PC-9 (cell line): ENCODE results near the gene RAB29. TPM values are rescaled to one million over a fixed set of nuclear protein-coding genes. Genes with fewer than 3 reads are reported as not detected.

Experiments
- BruUV-seq: library from RNA; stranded (reverse); fragments of 400-500 nt; replicated peaks from 2 replicates; lab custom pipeline; 2021; lab: Mats Ljungman, UMichigan
- CTCF ChIA-PET: fragments of 300-600 bp; sonication (Branson Sonifier 250); formaldehyde crosslinking; loops from one replicate; lab custom pipeline; 2022; ENCODE audit warnings: antibody characterized with exemption; lab: Charles Lee
- POLR2A ChIA-PET: fragments of 300-600 bp; sonication (Branson Sonifier 250); formaldehyde crosslinking; loops from one replicate; lab custom pipeline; 2022; ENCODE audit warnings: antibody characterized with exemption; ENCODE audit not compliant: unreplicated experiment; lab: Charles Lee
- DNase-seq, 2 experiments: peaks; one replicate each; pipeline versions ENCODE4 v3.0.0 to v3.0.0-alpha.2; 2015 to 2022; ENCODE audit warnings: mixed read lengths in 1 of 2
- H2AFZ ChIP-seq: fragments of 200-600 bp; sonication (generic); 2 replicates; pipeline ENCODE4 v1.8.1; 2017; ENCODE audit warnings: antibody characterized with exemption
- H3F3A ChIP-seq: fragments of 200-600 bp; sonication (generic); 2 replicates; pipeline ENCODE4 v1.8.1; 2017; ENCODE audit warnings: antibody characterized with exemption, mild to moderate bottlenecking, low read depth; ENCODE audit not compliant: insufficient read depth
- H3K27ac ChIP-seq: fragments of 200-600 bp; sonication (generic); 2 replicates; pipeline ENCODE4 v1.6.1; 2016; ENCODE audit warnings: mixed run types
- H3K27me3 ChIP-seq: fragments of 200-600 bp; sonication (generic); 2 replicates; pipeline ENCODE4 v1.6.1; 2016; ENCODE audit warnings: low read depth, mixed run types; ENCODE audit not compliant: insufficient read depth
- H3K36me3 ChIP-seq: fragments of 200-600 bp; sonication (generic); 2 replicates; pipeline ENCODE4 v1.6.1; 2016; ENCODE audit warnings: low read depth, mixed run types
- H3K4me1 ChIP-seq: fragments of 200-600 bp; sonication (generic); replicated peaks from 2 replicates; pipeline ENCODE4 v1.6.1; 2016; ENCODE audit warnings: mixed run types; ENCODE audit not compliant: insufficient read depth
- H3K4me2 ChIP-seq: fragments of 200-600 bp; sonication (generic); 2 replicates; pipeline ENCODE4 v1.6.1; 2017; ENCODE audit warnings: mixed run types
- H3K4me3 ChIP-seq: fragments of 200-600 bp; sonication (generic); 2 replicates; pipeline ENCODE4 v1.6.1; 2016; ENCODE audit warnings: mixed run types
- H3K79me2 ChIP-seq: fragments of 200-600 bp; sonication (generic); 2 replicates; pipeline ENCODE4 v1.6.1; 2017; ENCODE audit warnings: low read depth, mixed run types
- H3K9me2 ChIP-seq: fragments of 200-600 bp; sonication (generic); 2 replicates; pipeline ENCODE4 v1.8.1; 2017; ENCODE audit warnings: mild to moderate bottlenecking; ENCODE audit not compliant: insufficient read depth
- H3K9me3 ChIP-seq: fragments of 200-600 bp; sonication (generic); 2 replicates; pipeline ENCODE4 v1.8.1; 2016; ENCODE audit warnings: low read depth; ENCODE audit not compliant: insufficient read depth
- H4K20me1 ChIP-seq: fragments of 200-600 bp; sonication (generic); 2 replicates; pipeline ENCODE4 v1.8.1; 2017; ENCODE audit not compliant: insufficient read depth
- EZH2 ChIP-seq: fragments of 200-600 bp; sonication (generic); IDR thresholded peaks from 2 replicates; pipeline ENCODE4 v1.8.0; 2017; ENCODE audit warnings: antibody characterized with exemption, low read depth
- intact Hi-C: fragments of 100-400 bp; cut with micrococcal nuclease; formaldehyde crosslinking; loops from one replicate; pipeline ENCODE4 v1.10.0; 2022; ENCODE audit not compliant: unreplicated experiment
- total RNA-seq: library from RNA; stranded (reverse); gene quantifications from 2 replicates; pipeline ENCODE4 v1.2.3, GENCODE V29; 2021
- TF ChIP-seq, protein P1 (sequence below): fragments of 200-600 bp; sonication (generic); conservative IDR thresholded peaks from 2 replicates; pipeline ENCODE4 v1.6.1; 2017; ENCODE audit warnings: mixed run types, antibody characterized with exemption, mild to moderate bottlenecking, moderate library complexity

Gene RAB29
- total RNA-seq, 1 experiment from 2014 or later: 10.4 TPM

DNA sequence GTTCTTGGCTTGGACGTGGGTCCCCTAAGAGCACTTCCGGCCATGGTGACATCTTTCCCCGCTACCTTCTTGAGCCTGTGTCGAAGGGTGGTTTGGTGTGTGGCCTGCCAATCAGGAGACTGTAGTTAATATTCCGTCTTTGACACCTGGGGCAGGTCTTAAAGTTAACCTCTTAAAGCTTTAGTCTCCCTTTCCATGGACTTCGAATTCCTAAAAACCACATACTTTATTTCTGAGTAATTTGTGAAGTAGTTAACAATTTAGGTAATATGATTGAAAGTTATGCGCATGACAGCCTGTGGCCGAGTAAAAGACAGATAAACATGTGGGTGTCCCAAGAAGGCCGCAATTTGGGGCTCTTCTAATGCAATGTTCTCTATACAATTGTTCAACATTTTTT, 10.2 kb upstream of the RAB29 start:
- Histone ChIP-seq H2AFZ (no peak overlapping the region), H3K9me3 (no peaks in the 10 kb centered on the region), H3K4me1 (no peaks in the 10 kb centered on the region), H3K4me3 (no peak overlapping the region), H3K27me3 (no peaks in the 10 kb centered on the region), H3K9me2 (no peaks in the 10 kb centered on the region), H3K4me2 (no peak overlapping the region), H3K36me3 (no peaks in the 10 kb centered on the region), H3K27ac (no peak overlapping the region), H3K79me2 (no peaks in the 10 kb centered on the region), H3F3A (no peaks in the 10 kb centered on the region; the same call in 1 of the 2 replicates), H4K20me1 (no peaks in the 10 kb centered on the region)
- intact Hi-C loops: no loop called here
- no peak for TF ChIP-seq EZH2
- TF ChIP-seq, protein P1, sequence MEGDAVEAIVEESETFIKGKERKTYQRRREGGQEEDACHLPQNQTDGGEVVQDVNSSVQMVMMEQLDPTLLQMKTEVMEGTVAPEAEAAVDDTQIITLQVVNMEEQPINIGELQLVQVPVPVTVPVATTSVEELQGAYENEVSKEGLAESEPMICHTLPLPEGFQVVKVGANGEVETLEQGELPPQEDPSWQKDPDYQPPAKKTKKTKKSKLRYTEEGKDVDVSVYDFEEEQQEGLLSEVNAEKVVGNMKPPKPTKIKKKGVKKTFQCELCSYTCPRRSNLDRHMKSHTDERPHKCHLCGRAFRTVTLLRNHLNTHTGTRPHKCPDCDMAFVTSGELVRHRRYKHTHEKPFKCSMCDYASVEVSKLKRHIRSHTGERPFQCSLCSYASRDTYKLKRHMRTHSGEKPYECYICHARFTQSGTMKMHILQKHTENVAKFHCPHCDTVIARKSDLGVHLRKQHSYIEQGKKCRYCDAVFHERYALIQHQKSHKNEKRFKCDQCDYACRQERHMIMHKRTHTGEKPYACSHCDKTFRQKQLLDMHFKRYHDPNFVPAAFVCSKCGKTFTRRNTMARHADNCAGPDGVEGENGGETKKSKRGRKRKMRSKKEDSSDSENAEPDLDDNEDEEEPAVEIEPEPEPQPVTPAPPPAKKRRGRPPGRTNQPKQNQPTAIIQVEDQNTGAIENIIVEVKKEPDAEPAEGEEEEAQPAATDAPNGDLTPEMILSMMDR: no peak
- no peak for DNase-seq
- BruUV-seq: no TSS peak
- ChIA-PET CTCF (interaction anchor here (0.6 kb wide), 1 partner anchor 242 kb away, joined by 3 read pairs; no protein-coding TSS in a partner anchor), POLR2A (no interaction called here)

DNA sequence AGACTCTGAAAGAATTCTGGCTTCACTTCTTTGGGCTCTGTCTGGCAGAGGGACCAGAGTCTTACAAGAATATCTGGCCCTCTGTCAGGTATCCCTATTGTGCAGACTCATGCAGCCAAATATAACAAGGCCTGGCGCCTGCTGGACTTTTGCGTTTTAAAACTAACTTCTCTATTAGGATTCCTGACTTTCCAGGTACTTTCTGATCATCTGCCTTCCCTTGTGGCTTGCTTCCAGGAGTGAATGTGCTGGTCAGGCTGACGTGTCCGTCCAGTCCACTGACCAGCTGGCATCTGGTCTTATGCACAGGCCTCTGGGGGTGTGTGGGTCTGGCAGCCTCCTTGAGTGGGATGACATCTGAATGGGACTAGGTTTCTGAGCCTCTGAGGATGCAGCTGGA, 8.6 kb upstream of the RAB29 start:
- no peak overlapping the region for H3K27ac ChIP-seq
- H3K4me3 ChIP-seq: no peak overlapping the region
- ChIA-PET POLR2A (no interaction called here), CTCF (no interaction called here)
- no peaks in the 10 kb centered on the region for H3F3A ChIP-seq
- no peak overlapping the region for H2AFZ ChIP-seq
- H3K36me3 ChIP-seq: no peaks in the 10 kb centered on the region
- H3K27me3 ChIP-seq: no peaks in the 10 kb centered on the region
- TF ChIP-seq EZH2: no peak
- TF ChIP-seq, protein P1: no peak
- intact Hi-C loops: no loop called here
- no peaks in the 10 kb centered on the region for H3K9me3 ChIP-seq
- no peak overlapping the region for H3K4me2 ChIP-seq
- H3K9me2 ChIP-seq: no peaks in the 10 kb centered on the region
- no peaks in the 10 kb centered on the region for H4K20me1 ChIP-seq
- H3K79me2 ChIP-seq: no peaks in the 10 kb centered on the region
- no peaks in the 10 kb centered on the region for H3K4me1 ChIP-seq
- peak in 1 of 2 experiments; percentile 12 for DNase-seq
- BruUV-seq: no TSS peak

DNA sequence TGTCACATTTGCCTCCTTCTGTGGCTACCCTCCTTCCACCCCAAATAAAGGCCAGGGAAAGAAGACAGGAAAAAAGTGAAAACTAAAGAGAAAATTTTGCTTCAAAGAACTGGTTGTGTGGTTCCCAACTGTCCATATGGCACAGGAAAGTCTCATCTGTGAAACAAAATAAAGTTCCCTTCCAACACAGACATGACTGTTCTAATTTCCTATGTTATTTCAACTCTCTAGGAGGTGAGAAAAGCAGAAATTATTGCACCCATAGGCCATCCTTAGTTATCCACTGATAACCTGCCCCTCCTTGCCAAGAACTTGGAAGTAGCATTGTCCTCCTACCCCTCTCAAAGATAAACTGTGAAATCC, 8.1 kb upstream of the RAB29 start:
- ChIA-PET POLR2A (no interaction called here), CTCF (no interaction called here)
- intact Hi-C loops: no loop called here
- H3K79me2 ChIP-seq: no peaks in the 10 kb centered on the region
- H3K9me3 ChIP-seq: no peaks in the 10 kb centered on the region
- no peak overlapping the region for H3K4me3 ChIP-seq
- H3K4me2 ChIP-seq: no peak overlapping the region
- no peaks in the 10 kb centered on the region for H3F3A ChIP-seq
- H3K36me3 ChIP-seq: no peaks in the 10 kb centered on the region
- BruUV-seq: no TSS peak
- no peak for DNase-seq
- no peaks in the 10 kb centered on the region for H3K9me2 ChIP-seq
- no peaks in the 10 kb centered on the region for H3K27me3 ChIP-seq
- no peaks in the 10 kb centered on the region for H4K20me1 ChIP-seq
- no peaks in the 10 kb centered on the region for H3K4me1 ChIP-seq
- TF ChIP-seq, protein P1: no peak
- TF ChIP-seq EZH2: no peak
- no peak overlapping the region for H2AFZ ChIP-seq
- H3K27ac ChIP-seq: no peak overlapping the region
